Parathyroid adenoma (tissue), 2 donors: ENCODE measurements around the gene PEF1.

ENCODE experiments used
- H2AFZ ChIP-seq: fragments of 300-600 bp; sonication (generic); one replicate; pipeline ENCODE4 v1.7.0; 2017; ENCODE audit warnings: antibody characterized with exemption, mild to moderate bottlenecking
- H3K27ac ChIP-seq: fragments of 300-600 bp; sonication (generic); one replicate; pipeline ENCODE4 v1.7.0; 2017
- H3K27me3 ChIP-seq: fragments of 300-600 bp; sonication (generic); one replicate; pipeline ENCODE4 v1.7.0; 2017; ENCODE audit warnings: low read length; ENCODE audit not compliant: control insufficient read depth, insufficient read depth
- H3K36me3 ChIP-seq: fragments of 300-600 bp; sonication (generic); one replicate; pipeline ENCODE4 v1.7.0; 2017; ENCODE audit warnings: low read length; ENCODE audit not compliant: control insufficient read depth, insufficient read depth
- H3K4me1 ChIP-seq: fragments of 300-600 bp; sonication (generic); one replicate; pipeline ENCODE4 v1.7.0; 2017; ENCODE audit warnings: control low read depth
- H3K4me2 ChIP-seq: fragments of 300-600 bp; sonication (generic); one replicate; pipeline ENCODE4 v1.7.0; 2017; ENCODE audit warnings: low read length
- H3K4me3 ChIP-seq: fragments of 300-600 bp; sonication (generic); one replicate; pipeline ENCODE4 v1.7.0; 2017; ENCODE audit warnings: low read depth, low read length
- H3K79me2 ChIP-seq: fragments of 300-600 bp; sonication (generic); one replicate; pipeline ENCODE4 v1.7.0; 2017; ENCODE audit warnings: control low read depth
- H3K9ac ChIP-seq: fragments of 300-600 bp; sonication (generic); one replicate; pipeline ENCODE4 v1.7.0; 2017; ENCODE audit warnings: mild to moderate bottlenecking
- H3K9me3 ChIP-seq: fragments of 300-600 bp; sonication (generic); one replicate; pipeline ENCODE4 v1.7.0; 2017; ENCODE audit warnings: low read length; ENCODE audit not compliant: control insufficient read depth
- CTCF ChIP-seq: fragments of 300-600 bp; sonication (generic); IDR thresholded peaks from one replicate; pipeline ENCODE4 v1.7.0; 2017; ENCODE audit warnings: antibody characterized with exemption, mild to moderate bottlenecking
- donor health status: primary hyperparathyroidism.

PEF1 gene

GRCh38 chr1:31605908-31606427 is 38.7 kb downstream of the PEF1 start:
- H3K36me3 ChIP-seq: no peaks in the 10 kb centered on the region
- no peak overlapping the region for H3K9ac ChIP-seq
- H3K4me3 ChIP-seq: no peak overlapping the region
- H3K27me3 ChIP-seq: no peaks in the 10 kb centered on the region
- H3K9me3 ChIP-seq: no peaks in the 10 kb centered on the region
- no peak for TF ChIP-seq CTCF
- H3K79me2 ChIP-seq: no peaks in the 10 kb centered on the region
- no peak overlapping the region for H3K4me2 ChIP-seq
- H2AFZ ChIP-seq: no peak overlapping the region
- H3K27ac ChIP-seq: no peak overlapping the region
- no peaks in the 10 kb centered on the region for H3K4me1 ChIP-seq

- H3K4me2 ChIP-seq: no peak overlapping the region
- H3K27me3 ChIP-seq: no peaks in the 10 kb centered on the region
- no peaks in the 10 kb centered on the region for H3K4me1 ChIP-seq
- H2AFZ ChIP-seq: no peak overlapping the region
- H3K36me3 ChIP-seq: no peaks in the 10 kb centered on the region
- no peak overlapping the region for H3K9ac ChIP-seq
- no peak overlapping the region for H3K27ac ChIP-seq
- H3K79me2 ChIP-seq: no peaks in the 10 kb centered on the region
- no peaks in the 10 kb centered on the region for H3K9me3 ChIP-seq
- TF ChIP-seq CTCF: no peak
- no peak overlapping the region for H3K4me3 ChIP-seq
These were observed 42.6 kb downstream of the PEF1 start for GRCh38 chr1:31602081-31602480.

- Histone ChIP-seq H3K4me1 (no peaks in the 10 kb centered on the region), H3K79me2 (no peaks in the 10 kb centered on the region), H3K4me3 (no peak overlapping the region), H2AFZ (no peak overlapping the region), H3K4me2 (no peak overlapping the region), H3K9ac (no peak overlapping the region), H3K9me3 (no peaks in the 10 kb centered on the region), H3K36me3 (no peaks in the 10 kb centered on the region), H3K27ac (no peak overlapping the region), H3K27me3 (no peaks in the 10 kb centered on the region)
- no peak for TF ChIP-seq CTCF
These were observed 44.0 kb downstream of the PEF1 start for GRCh38 chr1:31600641-31601040.

GRCh38 chr1:31598980-31599379 is 45.7 kb downstream of the PEF1 start:
- Histone ChIP-seq H3K4me2 (no peak overlapping the region), H3K9me3 (no peaks in the 10 kb centered on the region), H3K27me3 (no peaks in the 10 kb centered on the region), H2AFZ (no peak overlapping the region), H3K27ac (no peak overlapping the region), H3K9ac (no peak overlapping the region), H3K36me3 (no peaks in the 10 kb centered on the region), H3K79me2 (no peaks in the 10 kb centered on the region), H3K4me1 (no peaks in the 10 kb centered on the region), H3K4me3 (no peak overlapping the region)
- no peak for TF ChIP-seq CTCF

GRCh38 chr1:31596737-31597097 is 48.0 kb downstream of the PEF1 start:
- H3K9ac ChIP-seq: no peak overlapping the region
- H3K27ac ChIP-seq: no peak overlapping the region
- no peak for TF ChIP-seq CTCF
- no peaks in the 10 kb centered on the region for H3K36me3 ChIP-seq
- no peaks in the 10 kb centered on the region for H3K27me3 ChIP-seq
- no peak overlapping the region for H2AFZ ChIP-seq
- H3K79me2 ChIP-seq: no peaks in the 10 kb centered on the region
- no peak overlapping the region for H3K4me3 ChIP-seq
- no peaks in the 10 kb centered on the region for H3K9me3 ChIP-seq
- no peak overlapping the region for H3K4me2 ChIP-seq
- H3K4me1 ChIP-seq: no peaks in the 10 kb centered on the region
